ENCODE data around the gene GGA1.

- no peak for TF ChIP-seq CTCF (IDR thresholded peaks at IDR 0.05)
- TF ChIP-seq POLR2A (IDR thresholded peaks at IDR 0.05), result no peak
Measured at GRCh38 chr22:37635157-37635556, 26.5 kb downstream of the GGA1 start.

Data from breast epithelium (tissue), 3 donors.